GM23248 (cell line): ENCODE data around the gene LUC7L3.

ENCODE experiments used
- EZH2 ChIP-seq: fragments of 200-600 bp; sonication (generic); IDR thresholded peaks from 2 replicates; pipeline ENCODE4 v1.6.1; 2018; ENCODE audit warnings: antibody characterized with exemption, mild to moderate bottlenecking; ENCODE audit not compliant: insufficient read depth, poor library complexity, severe bottlenecking
- EZH2phosphoT487 ChIP-seq: fragments of 200-600 bp; sonication (generic); IDR thresholded peaks from 2 replicates; pipeline ENCODE4 v1.6.1; 2018; ENCODE audit warnings: antibody characterized with exemption, moderate library complexity, mild to moderate bottlenecking, low read depth; ENCODE audit not compliant: insufficient read depth

DNA sequence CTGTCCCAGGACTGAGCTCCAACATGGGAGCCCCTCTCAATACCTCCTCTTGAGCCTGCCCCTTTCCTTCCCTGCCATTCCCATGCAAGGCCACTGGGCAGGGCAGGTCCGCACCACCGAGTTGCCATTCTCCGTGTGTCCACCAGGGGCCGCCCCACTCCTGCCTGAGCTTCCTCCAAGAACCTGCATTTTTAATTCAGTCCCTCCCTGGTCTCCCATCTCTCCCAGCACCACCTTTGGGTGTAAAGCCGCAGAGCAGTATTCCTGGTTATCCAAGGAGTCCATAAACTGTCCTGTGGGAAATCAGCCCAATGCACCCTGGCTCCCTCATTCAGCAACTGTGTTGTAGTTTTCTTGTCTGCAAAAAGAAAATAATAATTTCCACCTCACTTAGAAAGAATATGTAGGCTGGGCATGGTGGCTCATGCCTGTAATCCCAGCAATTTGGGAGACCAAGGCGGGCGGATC lies 63.8 kb downstream of the LUC7L3 start:
- TF ChIP-seq EZH2 (no peak), EZH2phosphoT487 (no peak)
